K562 (cell line): ENCODE data around the gene COL23A1. TPM values are rescaled to one million over a fixed set of nuclear protein-coding genes. Genes with fewer than 3 reads are reported as not detected.

Experiments used
- BRD9 ChIP-seq: fragments of 450-650 bp; IDR thresholded peaks from 2 replicates; pipeline ENCODE4 v1.6.1; 2018; ENCODE audit warnings: low read depth; ENCODE audit not compliant: partially characterized antibody
- CBFA2T3 ChIP-seq: fragments of 450-650 bp; IDR thresholded peaks from 2 replicates; pipeline ENCODE4 v1.6.1; 2017
- CCNT2 ChIP-seq: IDR thresholded peaks from 2 replicates; pipeline ENCODE4 v1.6.1; 2011; ENCODE audit warnings: borderline replicate concordance, low read depth, mild to moderate bottlenecking, moderate library complexity, mixed read lengths, low read length; ENCODE audit not compliant: insufficient read length; ENCODE audit errors: extremely low read depth
- CREB1 ChIP-seq, 2 experiments: sonication (generic) in 1 of 2; formaldehyde crosslinking in 1 of 2; IDR thresholded peaks; 2 replicates each; pipeline versions ENCODE4 v1.6.1 to v1.8.0; 2012 to 2022; ENCODE audit warnings: inconsistent platforms in 1 of 2, mild to moderate bottlenecking in 1 of 2, missing genetic modification reagents in 1 of 2, moderate library complexity in 1 of 2
- FOXK1 ChIP-seq: sonication (generic); formaldehyde crosslinking; IDR thresholded peaks from 2 replicates; pipeline ENCODE4 v1.8.0; 2022; ENCODE audit warnings: missing genetic modification reagents, mild to moderate bottlenecking, borderline replicate concordance
- PHF20 ChIP-seq: fragments of 450-650 bp; IDR thresholded peaks from 2 replicates; pipeline ENCODE4 v1.6.1; 2018; ENCODE audit not compliant: partially characterized antibody
- POLR2H ChIP-seq: IDR thresholded peaks from 2 replicates; pipeline ENCODE4 v1.6.1; 2016; ENCODE audit warnings: missing genetic modification characterization, low read depth, mild to moderate bottlenecking, control low read depth, missing compliant biosample characterization, moderate library complexity
- PRMT5 ChIP-seq: sonication (generic); formaldehyde crosslinking; IDR thresholded peaks from 2 replicates; pipeline ENCODE4 v1.5.0; 2020; ENCODE audit warnings: missing genetic modification reagents
- TOE1 ChIP-seq, 2 experiments: fragments of 450-650 bp in 1 of 2; sonication (generic) in 1 of 2; formaldehyde crosslinking in 1 of 2; IDR thresholded peaks; 2 replicates each; pipeline versions ENCODE4 v1.7.1 to v1.8.0; 2016 to 2022; ENCODE audit warnings: borderline replicate concordance in 2 of 2, mild to moderate bottlenecking in 2 of 2, antibody characterized with exemption in 1 of 2, inconsistent platforms in 1 of 2, low read depth in 1 of 2, missing genetic modification reagents in 1 of 2, moderate library complexity in 1 of 2
- ZNF431 ChIP-seq: sonication (generic); formaldehyde crosslinking; IDR thresholded peaks from 2 replicates; pipeline ENCODE4 v1.8.0; 2022; ENCODE audit warnings: mild to moderate bottlenecking, missing genetic modification reagents
- polyA plus RNA-seq, 8 experiments: library from polyadenylated mRNA; depleted of rRNA in 4 of 8; stranded (reverse) in 5 of 8; unstranded in 3 of 8; fragments of >200 nt; fragmentation: Nextera tagmentation in 2 of 8; fragmentation: Illumina TruSeq in 1 of 8; extraction: Ambion mirVana in 2 of 8; extraction: Trizol in 1 of 8; gene quantifications; 2 replicates each; pipeline versions ENCODE4 v1.2.1 to v1.2.3, GENCODE V29; 2011 to 2014; ENCODE audit warnings: inconsistent platforms in 1 of 8, missing spikeins in 1 of 8
- total RNA-seq, 7 experiments: library from RNA; depleted of rRNA in 6 of 7; stranded (reverse); fragments of >200 nt in 6 of 7; fragmentation: Illumina TruSeq in 2 of 7; extraction: Trizol in 2 of 7; gene quantifications; 2 replicates each; pipeline versions ENCODE4 v1.2.1 to v1.2.3, GENCODE V29; 2011 to 2021; ENCODE audit warnings: low replicate concordance in 1 of 7
- TF ChIP-seq, protein P1 (sequence below): fragments of 450-650 bp; IDR thresholded peaks from 2 replicates; pipeline ENCODE4 v1.6.1; 2017; ENCODE audit warnings: mild to moderate bottlenecking, moderate library complexity
- TF ChIP-seq, protein P2 (sequence below), 2 experiments: IDR thresholded peaks; 2 replicates each; pipeline ENCODE4 v1.6.1; 2012; ENCODE audit warnings: improper control_type of control experiment in 2 of 2, low read depth in 2 of 2, low read length in 2 of 2, borderline replicate concordance in 1 of 2
- TF ChIP-seq, protein P3 (sequence below): fragments of 250-450 bp; sonication (Bioruptor Pico); IDR thresholded peaks from 2 replicates; pipeline ENCODE4 v1.8.0; 2021; ENCODE audit warnings: borderline replicate concordance, mild to moderate bottlenecking, moderate library complexity; ENCODE audit not compliant: poor library complexity, severe bottlenecking
- TF ChIP-seq, protein P4 (sequence below): conservative IDR thresholded peaks from 2 replicates; pipeline ENCODE4 v1.6.1; 2011; ENCODE audit warnings: low read depth, mild to moderate bottlenecking, low read length; ENCODE audit not compliant: control insufficient read depth

The COL23A1 gene
- total and polyA plus RNA-seq, 9 of the 15 experiments (the other 6 are each of a cell fraction or from before 2014, with no cell fraction given), result 0.09 TPM; not detected in 8

DNA sequence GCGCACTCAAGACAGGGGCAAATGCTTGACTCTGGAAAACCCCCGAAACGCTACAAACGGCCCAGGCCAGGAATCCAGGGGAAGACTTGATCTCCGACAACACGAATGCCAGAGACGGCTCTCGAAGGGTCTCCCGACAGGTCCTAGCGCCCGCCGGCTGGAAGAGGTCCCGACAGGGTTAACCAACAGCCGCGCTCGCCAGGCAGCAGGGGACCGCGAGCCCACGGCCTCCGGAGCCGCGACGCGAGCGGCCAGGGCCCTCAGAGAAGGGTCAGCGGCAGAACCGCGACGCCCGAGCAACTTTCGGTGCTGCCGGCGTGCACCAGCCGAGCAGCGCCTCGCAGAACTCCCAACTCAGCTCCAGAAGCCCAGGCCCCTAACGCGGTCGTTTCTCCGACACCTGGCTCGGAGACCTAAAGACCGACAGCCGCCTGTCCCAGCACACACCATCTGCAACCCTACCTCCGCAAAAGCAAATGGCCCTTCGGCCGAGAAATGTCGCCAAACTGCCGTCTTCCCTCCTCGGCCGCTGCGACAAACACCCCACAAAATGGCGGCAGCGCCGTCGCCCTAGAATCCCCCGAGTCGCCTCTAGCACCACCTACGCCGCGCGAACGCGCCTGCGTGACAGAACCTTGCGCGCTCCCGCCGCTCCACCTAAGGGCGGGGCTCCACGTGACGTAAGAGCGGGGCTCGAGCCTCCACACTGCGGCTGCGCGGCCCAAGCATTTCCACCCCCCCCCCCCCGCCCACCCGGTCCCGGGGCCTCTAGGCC lies 36.5 kb upstream of the COL23A1 start, which contains the start of gene CLK4 (continued):
- TF ChIP-seq TOE1 (IDR thresholded peaks at IDR 0.05; ENCODE audit: borderline replicate concordance), result peak; percentile 89
- TF ChIP-seq TOE1 (CRISPR knock-in tag; IDR thresholded peaks at IDR 0.05; ENCODE audit: borderline replicate concordance, low read depth), result no peak
- TF ChIP-seq BRD9, result peak; percentile 56
- TF ChIP-seq, protein P1, sequence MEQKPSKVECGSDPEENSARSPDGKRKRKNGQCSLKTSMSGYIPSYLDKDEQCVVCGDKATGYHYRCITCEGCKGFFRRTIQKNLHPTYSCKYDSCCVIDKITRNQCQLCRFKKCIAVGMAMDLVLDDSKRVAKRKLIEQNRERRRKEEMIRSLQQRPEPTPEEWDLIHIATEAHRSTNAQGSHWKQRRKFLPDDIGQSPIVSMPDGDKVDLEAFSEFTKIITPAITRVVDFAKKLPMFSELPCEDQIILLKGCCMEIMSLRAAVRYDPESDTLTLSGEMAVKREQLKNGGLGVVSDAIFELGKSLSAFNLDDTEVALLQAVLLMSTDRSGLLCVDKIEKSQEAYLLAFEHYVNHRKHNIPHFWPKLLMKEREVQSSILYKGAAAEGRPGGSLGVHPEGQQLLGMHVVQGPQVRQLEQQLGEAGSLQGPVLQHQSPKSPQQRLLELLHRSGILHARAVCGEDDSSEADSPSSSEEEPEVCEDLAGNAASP, result no peak
- TF ChIP-seq, protein P2, sequence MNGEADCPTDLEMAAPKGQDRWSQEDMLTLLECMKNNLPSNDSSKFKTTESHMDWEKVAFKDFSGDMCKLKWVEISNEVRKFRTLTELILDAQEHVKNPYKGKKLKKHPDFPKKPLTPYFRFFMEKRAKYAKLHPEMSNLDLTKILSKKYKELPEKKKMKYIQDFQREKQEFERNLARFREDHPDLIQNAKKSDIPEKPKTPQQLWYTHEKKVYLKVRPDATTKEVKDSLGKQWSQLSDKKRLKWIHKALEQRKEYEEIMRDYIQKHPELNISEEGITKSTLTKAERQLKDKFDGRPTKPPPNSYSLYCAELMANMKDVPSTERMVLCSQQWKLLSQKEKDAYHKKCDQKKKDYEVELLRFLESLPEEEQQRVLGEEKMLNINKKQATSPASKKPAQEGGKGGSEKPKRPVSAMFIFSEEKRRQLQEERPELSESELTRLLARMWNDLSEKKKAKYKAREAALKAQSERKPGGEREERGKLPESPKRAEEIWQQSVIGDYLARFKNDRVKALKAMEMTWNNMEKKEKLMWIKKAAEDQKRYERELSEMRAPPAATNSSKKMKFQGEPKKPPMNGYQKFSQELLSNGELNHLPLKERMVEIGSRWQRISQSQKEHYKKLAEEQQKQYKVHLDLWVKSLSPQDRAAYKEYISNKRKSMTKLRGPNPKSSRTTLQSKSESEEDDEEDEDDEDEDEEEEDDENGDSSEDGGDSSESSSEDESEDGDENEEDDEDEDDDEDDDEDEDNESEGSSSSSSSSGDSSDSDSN (IDR thresholded peaks at IDR 0.05; ENCODE audit: borderline replicate concordance in 1 of 2, low read depth in 2 of 2, low read length in 2 of 2), result peak in 1 of 2 experiments; percentile 33; a peak in 1 of 4 replicates
- TF ChIP-seq POLR2H (tag), result peak; percentile 63; the same call in 1 of the 2 replicates
- peak; percentile 64 for TF ChIP-seq PHF20
- TF ChIP-seq CREB1 (IDR thresholded peaks at IDR 0.05), result peak; percentile 75
- TF ChIP-seq CREB1 (CRISPR knock-in tag; IDR thresholded peaks at IDR 0.05), result peak; percentile 83
- 0 out of 2 replicates have a peak, but pooled peaks have one; percentile 6 for TF ChIP-seq ZNF431 (CRISPR knock-in tag)
- TF ChIP-seq PRMT5 (CRISPR knock-in tag), result 0 out of 2 replicates have a peak, but pooled peaks have one; percentile 36
- TF ChIP-seq CBFA2T3, result peak; percentile 9; the same call in 1 of the 2 replicates
- TF ChIP-seq, protein P3, sequence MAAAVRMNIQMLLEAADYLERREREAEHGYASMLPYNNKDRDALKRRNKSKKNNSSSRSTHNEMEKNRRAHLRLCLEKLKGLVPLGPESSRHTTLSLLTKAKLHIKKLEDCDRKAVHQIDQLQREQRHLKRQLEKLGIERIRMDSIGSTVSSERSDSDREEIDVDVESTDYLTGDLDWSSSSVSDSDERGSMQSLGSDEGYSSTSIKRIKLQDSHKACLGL (CRISPR knock-in tag), result no peak
- TF ChIP-seq, protein P4, sequence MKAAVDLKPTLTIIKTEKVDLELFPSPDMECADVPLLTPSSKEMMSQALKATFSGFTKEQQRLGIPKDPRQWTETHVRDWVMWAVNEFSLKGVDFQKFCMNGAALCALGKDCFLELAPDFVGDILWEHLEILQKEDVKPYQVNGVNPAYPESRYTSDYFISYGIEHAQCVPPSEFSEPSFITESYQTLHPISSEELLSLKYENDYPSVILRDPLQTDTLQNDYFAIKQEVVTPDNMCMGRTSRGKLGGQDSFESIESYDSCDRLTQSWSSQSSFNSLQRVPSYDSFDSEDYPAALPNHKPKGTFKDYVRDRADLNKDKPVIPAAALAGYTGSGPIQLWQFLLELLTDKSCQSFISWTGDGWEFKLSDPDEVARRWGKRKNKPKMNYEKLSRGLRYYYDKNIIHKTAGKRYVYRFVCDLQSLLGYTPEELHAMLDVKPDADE, result 0 out of 2 replicates have a peak, but pooled peaks have one; percentile 27
- TF ChIP-seq CCNT2, result peak; percentile 59
- TF ChIP-seq FOXK1 (CRISPR knock-in tag), result peak; percentile 71; the same call in 1 of the 2 replicates
